CD4-positive, alpha-beta T cell treated with Interleukin-10 for 1 hour (primary cell): ENCODE results near the gene GGT6.
A peak's percentile ranks its signal among the peaks of the same experiment; 100 is the strongest.
"Not testable (repeated sequence)": the region's sequence is repeated elsewhere in the genome, so short reads cannot be mapped to it uniquely, and the experiment has no call there.

ENCODE experiments used
- DNase-seq: peaks from one replicate; pipeline ENCODE4 v3.0.0-alpha.2; 2020

GGT6 gene

GRCh38 chr17:4560421-4560820, at the start of gene GGT6:
TSS of gene GGT6 (minus strand) at chr17:4560577. CDS start at chr17:4560521, 56 bp downstream.
- DNase-seq: no peak

- DNase-seq: no peak
Measured at GRCh38 chr17:4610162-4610561, 49.8 kb upstream of the GGT6 start.

GRCh38 chr17:4609761-4610160, 49.4 kb upstream of the GGT6 start:
- DNase-seq: no peak

- no peak for DNase-seq
Measured at GRCh38 chr17:4607773-4608187, 47.4 kb upstream of the GGT6 start.

- DNase-seq: no peak
Measured at GRCh38 chr17:4607261-4607741, 46.9 kb upstream of the GGT6 start.

- DNase-seq: no peak
Measured at GRCh38 chr17:4605826-4606225, 45.4 kb upstream of the GGT6 start.

GRCh38 chr17:4604736-4605135, 44.4 kb upstream of the GGT6 start:
- DNase-seq: not testable (repeated sequence)

GRCh38 chr17:4604111-4604644, 43.8 kb upstream of the GGT6 start:
- DNase-seq: no peak

- DNase-seq: no peak
Measured at GRCh38 chr17:4602041-4602440, 41.7 kb upstream of the GGT6 start.

- no peak for DNase-seq
Measured at GRCh38 chr17:4601326-4601725, 40.9 kb upstream of the GGT6 start.

GRCh38 chr17:4600563-4600962, 40.2 kb upstream of the GGT6 start:
- DNase-seq: no peak

GRCh38 chr17:4599505-4600281, 39.3 kb upstream of the GGT6 start:
- DNase-seq: no peak

GRCh38 chr17:4598776-4599504, 38.6 kb upstream of the GGT6 start:
- DNase-seq: no peak

- DNase-seq: no peak
Measured at GRCh38 chr17:4597975-4598374, 37.6 kb upstream of the GGT6 start.

- no peak for DNase-seq
Measured at GRCh38 chr17:4596636-4597380, 36.4 kb upstream of the GGT6 start.

- not testable (repeated sequence) for DNase-seq
Measured at GRCh38 chr17:4595685-4596342, 35.4 kb upstream of the GGT6 start.

- peak; percentile 15 for DNase-seq
Measured at GRCh38 chr17:4594931-4595684, 34.7 kb upstream of the GGT6 start.

GRCh38 chr17:4594406-4594805, 34.0 kb upstream of the GGT6 start:
- DNase-seq: no peak

GRCh38 chr17:4593021-4593421, 32.6 kb upstream of the GGT6 start:
- no peak for DNase-seq

- no peak for DNase-seq
Measured at GRCh38 chr17:4592240-4593005, 32.0 kb upstream of the GGT6 start.

- DNase-seq: no peak
Measured at GRCh38 chr17:4591529-4591928, 31.2 kb upstream of the GGT6 start.
